Measurements from ENCODE around the gene AANAT. TPM values are rescaled to one million over a fixed set of nuclear protein-coding genes. Genes with fewer than 3 reads are reported as not detected.
"Not testable (repeated sequence)": the region's sequence is repeated elsewhere in the genome, so short reads cannot be mapped to it uniquely, and the experiment has no call there.

AANAT gene
- total RNA-seq, 1 donor from 2014 or later: not detected

DNA sequence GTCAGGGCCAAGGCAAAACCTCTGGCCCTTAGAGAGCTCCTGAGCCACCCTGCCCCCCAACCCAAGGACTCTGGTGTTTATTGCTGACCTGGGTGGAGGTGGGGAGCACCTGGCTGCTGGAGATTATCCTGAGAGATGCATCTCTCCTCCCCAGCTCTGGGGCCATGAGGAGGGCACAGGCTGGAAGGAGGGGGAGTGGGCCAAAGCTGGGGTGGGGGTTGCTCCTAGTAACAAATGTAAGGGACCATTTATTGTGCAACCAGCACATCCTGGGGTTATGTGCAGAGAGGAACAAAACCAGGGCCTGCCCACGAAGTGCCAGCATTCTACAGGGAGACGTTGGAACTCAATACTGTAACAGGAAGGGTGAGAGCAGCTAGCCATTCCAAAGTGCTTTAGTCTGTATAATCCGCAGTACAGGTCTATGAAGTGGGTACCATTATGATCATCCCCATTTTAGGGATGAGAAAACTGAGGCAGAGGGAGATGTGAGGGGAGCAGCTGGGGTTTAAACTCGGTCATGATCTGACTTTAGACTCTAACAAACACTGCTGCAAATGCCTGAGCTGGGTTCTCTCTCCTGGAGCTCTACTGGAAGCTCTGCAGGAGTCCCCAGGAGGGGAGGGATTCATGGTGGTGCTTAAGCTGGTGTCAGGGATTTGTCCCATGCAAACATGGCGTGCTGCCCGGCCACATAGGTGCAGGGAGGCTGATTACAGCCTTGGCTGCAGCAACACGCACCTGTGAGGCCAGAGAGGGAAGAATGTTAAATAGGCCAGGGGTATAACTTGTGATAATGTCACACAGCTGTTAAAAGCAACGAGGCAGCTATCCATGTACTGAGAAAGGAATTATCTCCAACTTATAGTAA lies 35.2 kb downstream of the AANAT start:
- DNase-seq (ENCODE audit: extremely low read depth, low read depth, low spot score): no peak

DNA sequence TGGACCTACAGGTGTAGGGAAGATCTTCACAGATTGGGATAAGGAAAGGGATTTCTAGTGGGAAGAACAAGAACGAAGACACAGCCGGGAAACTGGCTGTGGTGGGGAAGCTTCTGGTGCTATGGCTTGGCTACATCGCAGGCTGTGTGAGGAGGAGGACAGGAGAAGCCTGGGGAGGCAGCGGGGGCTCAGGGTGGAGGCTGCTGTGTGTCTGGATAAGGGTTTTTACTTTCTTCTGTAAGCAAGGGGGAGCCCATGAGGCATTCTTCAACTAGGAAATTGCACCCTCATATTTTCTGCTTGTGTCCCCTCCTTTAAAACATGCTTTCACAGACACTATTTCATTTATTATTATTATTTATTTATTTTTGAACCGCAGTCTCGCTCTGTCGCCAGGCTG lies 36.7 kb downstream of the AANAT start:
- no peak for DNase-seq (ENCODE audit: extremely low read depth, low read depth, low spot score)

GRCh38 chr17:76506408-76507345 lies 39.3 kb downstream of the AANAT start:
- DNase-seq (ENCODE audit: extremely low read depth, low read depth, low spot score): no peak

GRCh38 chr17:76508472-76509063 lies 41.2 kb downstream of the AANAT start:
- DNase-seq (ENCODE audit: extremely low read depth, low read depth, low spot score): not testable (repeated sequence)

DNA sequence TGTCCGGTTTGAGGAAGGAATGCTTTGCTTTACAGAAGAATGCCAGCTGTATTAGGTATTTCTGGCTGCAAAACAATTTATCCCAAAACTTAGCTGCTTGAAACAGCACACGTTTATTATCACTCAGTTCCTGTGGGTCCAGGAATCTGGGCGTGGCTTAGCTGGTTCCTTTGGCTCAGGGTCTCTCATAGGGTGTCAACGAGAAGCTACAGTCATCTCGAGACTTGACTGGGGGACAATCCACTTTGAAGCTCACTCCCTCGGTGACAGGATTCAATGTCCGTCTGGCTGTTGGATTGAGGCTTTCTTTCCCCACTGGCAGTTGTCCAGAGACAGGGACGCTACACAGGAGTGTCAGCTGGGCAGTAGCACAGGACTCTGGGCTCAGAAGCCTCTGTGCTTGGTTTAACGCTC lies 43.4 kb downstream of the AANAT start:
- no peak for DNase-seq (ENCODE audit: extremely low read depth, low read depth, low spot score)

DNA sequence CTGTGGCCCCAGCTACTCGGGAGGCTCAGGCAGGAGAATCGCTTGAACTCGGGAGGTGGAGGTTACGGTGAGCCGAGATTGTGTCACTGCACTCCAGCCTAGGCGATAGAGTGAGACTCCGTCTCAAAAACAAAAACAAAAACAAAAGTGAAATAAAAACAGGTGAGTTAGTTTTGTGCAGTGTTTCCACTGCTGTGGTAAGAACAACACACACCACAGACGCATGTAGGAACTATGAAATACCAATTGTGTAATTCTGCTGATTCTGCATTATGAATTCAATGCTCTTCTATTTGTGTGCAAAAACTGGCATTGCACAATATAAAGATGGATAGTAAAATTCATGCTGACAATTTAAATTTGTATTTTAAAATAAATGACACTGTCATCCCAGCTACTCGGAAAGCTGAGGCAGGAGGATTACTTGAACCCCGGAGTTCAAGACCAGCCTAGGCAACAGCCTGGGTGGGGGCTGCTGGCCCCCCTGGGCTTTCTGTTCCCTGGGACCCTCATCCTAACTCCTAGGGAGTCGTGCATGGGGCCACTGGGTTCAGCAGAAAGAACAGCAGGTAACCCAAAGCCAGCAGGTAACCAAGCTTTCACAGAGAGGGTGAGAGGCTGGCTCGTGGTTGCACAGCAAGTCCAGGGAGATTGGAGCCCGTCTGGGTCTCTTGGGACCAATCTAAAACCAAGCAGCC lies 44.4 kb downstream of the AANAT start:
- DNase-seq (ENCODE audit: extremely low read depth, low read depth, low spot score): no peak

DNA sequence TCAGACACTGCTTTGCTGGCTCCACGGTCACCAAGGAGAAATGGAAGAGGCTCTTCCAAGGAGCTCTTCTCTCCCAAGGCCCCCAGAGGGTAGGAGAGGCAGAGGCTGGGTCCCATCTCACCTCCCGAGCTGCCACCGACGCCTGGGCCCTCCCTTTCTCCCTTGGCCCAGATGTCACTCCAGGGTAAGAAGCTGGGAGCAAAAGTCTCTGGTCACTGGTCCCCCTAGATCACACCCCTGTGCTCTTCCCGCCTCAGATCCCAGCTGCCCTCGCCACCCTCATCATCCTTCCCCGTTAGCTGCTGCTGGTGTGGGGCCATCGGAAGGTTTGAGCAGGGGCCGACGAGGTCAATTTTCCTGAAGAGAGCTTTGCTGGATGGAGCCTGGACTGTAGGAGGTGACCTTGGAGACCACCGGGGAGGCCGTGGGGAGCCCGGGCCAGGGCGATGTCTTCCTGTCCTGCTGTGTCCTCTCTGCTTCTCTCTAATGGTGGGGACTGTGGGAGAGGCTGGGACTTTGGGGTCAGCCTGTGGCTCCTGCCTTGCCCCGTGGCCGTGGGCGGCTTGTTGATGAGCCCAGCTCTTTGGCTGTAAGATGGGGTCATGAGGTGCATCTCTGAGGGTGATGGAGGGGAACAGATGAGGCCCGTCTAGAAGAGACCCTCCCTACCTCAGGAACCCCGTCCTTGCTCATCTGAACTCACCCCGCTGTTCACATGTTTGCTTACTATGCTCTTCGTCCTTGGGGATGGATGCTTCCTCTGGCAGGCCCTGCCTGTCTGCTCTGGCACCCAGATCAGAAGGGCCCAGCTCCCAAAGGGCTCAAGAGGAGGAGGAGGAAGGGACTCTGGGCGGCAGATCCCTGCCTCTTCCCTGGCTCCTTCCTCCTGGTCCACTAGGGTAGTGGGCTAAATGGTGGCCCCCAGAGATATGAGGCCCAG lies 45.2 kb downstream of the AANAT start:
- no peak for DNase-seq (ENCODE audit: extremely low read depth, low read depth, low spot score)

- DNase-seq (ENCODE audit: extremely low read depth, low read depth, low spot score): no peak
Observed at GRCh38 chr17:76513306-76513692, 45.9 kb downstream of the AANAT start.

DNA sequence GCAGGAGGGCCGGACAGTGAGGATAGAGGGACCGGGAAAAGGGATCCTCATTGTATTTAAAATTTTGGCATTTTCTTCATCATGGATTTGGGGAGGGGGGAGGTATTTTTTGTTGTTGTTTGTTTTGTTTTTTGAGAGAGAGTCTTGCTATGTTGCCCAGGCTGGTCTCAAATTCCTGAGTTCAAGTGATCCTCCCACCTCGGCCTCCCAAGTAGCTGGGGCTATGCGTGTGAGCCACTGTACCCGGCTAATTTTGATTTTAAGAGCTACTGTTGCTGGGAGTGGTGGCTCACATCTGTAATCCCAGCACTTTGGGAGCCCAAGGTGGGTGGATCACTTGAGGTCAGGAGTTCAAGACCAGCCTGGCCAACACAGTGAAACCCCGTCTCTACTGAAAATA lies 47.0 kb downstream of the AANAT start:
- not testable (repeated sequence) for DNase-seq (ENCODE audit: extremely low read depth, low read depth, low spot score)

DNA sequence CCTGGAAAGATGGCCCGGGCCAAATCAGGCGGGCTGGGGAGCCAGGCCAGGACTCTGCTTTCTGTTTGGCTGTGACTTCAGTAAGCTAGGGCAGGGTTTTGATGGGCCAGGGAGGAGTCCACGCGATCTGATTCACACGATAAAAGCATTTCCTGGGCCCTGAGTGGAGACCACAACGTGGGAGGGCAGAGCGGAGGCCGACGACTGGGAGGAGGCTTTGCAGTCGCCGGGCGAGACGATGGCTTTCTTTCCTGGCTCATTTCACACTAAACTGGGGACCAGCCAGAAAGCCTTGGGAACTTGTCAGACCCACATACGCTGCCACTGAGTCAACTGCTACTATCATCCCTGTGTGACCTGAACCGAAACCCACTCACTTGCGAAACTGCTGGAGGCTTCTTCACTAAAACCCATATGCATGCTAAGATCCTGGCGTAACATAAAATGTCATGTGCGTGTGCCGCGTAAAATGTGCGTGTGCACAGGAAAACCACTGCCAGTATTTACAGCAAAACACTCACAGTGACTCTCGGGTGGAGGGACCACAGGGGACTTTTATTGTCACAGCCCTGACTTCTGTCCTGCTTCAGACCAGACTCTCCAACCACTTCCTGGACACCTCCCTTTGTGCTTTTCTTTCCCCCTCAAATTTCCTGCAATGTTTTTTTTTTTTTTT lies 48.0 kb downstream of the AANAT start:
- no peak for DNase-seq (ENCODE audit: extremely low read depth, low read depth, low spot score)

- DNase-seq (ENCODE audit: extremely low read depth, low read depth, low spot score): no peak
Observed at GRCh38 chr17:76517638-76518038, 50.2 kb downstream of the AANAT start.

DNA sequence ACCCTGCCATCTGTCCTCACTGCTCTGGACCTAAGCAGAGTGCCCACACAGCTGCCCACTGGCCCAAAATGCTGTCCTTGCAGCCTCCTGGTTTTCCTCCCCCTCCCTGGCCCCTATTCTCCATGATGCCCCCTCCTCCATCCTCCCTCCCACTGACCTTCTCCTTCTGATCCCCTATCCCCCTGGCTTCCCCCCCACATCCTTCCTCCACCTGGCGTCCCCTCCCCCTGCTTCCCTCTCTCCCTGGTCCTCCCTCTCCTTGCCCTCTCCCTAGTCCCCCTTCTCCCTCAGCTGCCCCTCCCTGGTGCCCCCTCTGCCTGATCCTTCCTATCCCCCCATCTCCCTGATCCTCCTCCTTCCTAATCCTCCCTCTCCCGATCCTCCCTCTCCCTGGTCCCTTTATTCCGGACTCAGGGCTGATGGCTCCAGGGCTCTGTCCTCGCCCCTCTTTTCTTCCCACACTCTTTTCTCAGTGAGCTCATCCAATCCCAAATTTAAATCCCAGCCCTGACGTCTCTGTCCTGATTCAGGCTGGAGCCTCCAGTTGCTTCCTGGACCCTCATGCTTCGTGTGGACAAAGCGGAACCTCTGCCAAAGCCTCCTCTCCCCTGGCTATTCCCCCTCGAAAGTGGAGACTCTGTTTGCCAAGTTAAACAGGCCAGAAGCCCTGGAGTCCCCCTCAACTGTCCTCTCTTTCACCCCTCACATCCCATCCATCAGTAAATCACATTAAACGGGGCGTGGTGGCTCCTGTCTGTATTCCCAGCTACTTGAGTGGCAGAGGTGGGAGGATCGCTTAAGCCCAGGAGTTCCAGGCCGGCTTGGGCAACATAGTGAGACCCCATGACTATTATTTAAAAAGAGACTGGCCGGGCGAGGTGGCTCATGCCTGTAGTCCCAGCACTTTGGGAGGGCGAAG lies 51.9 kb downstream of the AANAT start:
- no peak for DNase-seq (ENCODE audit: extremely low read depth, low read depth, low spot score)

Other genes with a start within 250 kb of the AANAT start
- gene RNF157, start 227.1 kb upstream of the AANAT start, total RNA-seq: 0.44 and 0.58 TPM in 2 replicates
- 13.6 and 25.7 TPM in 2 replicates for gene UBALD2, start 202.3 kb upstream of the AANAT start, total RNA-seq
- gene QRICH2, start 159.3 kb upstream of the AANAT start, total RNA-seq: 3.5 and 6.8 TPM in 2 replicates
- gene PRPSAP1, start 113.7 kb upstream of the AANAT start, total RNA-seq: 79.1 and 87.6 TPM in 2 replicates
- gene SPHK1, start 83.0 kb upstream of the AANAT start, total RNA-seq: 121 and 125 TPM in 2 replicates
- 21.3 and 33.5 TPM in 2 replicates for gene UBE2O, start 14.5 kb upstream of the AANAT start, total RNA-seq
- 77.3 and 132 TPM in 2 replicates for gene RHBDF2, start 33.8 kb downstream of the AANAT start, total RNA-seq
- gene CYGB, start 70.1 kb downstream of the AANAT start, total RNA-seq: 7.0 TPM in 2 replicates
- 0.58 and 1.8 TPM in 2 replicates for gene PRCD, start 72.4 kb downstream of the AANAT start, total RNA-seq
- gene ST6GALNAC2, start 118.3 kb downstream of the AANAT start, total RNA-seq: 1.8 and 3.3 TPM in 2 replicates
- gene ST6GALNAC1, start 176.2 kb downstream of the AANAT start, total RNA-seq: not detected in 2 replicates
- gene MXRA7, start 243.4 kb downstream of the AANAT start, total RNA-seq: 208 and 276 TPM in 2 replicates

All from glomerular endothelial cell (primary cell).